ENCODE results near the gene TRIM71.
"Not testable (repeated sequence)": the region's sequence is repeated elsewhere in the genome, so short reads cannot be mapped to it uniquely, and the experiment has no call there.

Gene TRIM71

GRCh38 chr3:32817558-32818228 lies at the start of gene TRIM71:
Gene TRIM71, plus strand, starts transcription at chr3:32817997. Its CDS starts 84 bp downstream, at chr3:32818081.
- DNase-seq, result peak; percentile 27

- DNase-seq, result no peak
Observed at GRCh38 chr3:32778389-32778788, 39.4 kb upstream of the TRIM71 start.

GRCh38 chr3:32780071-32780734 lies 37.6 kb upstream of the TRIM71 start:
- no peak for DNase-seq

- DNase-seq, result no peak
Observed at GRCh38 chr3:32780735-32781210, 37.0 kb upstream of the TRIM71 start.

- DNase-seq, result peak; percentile 71
Observed at GRCh38 chr3:32781211-32781968, 36.4 kb upstream of the TRIM71 start.

GRCh38 chr3:32781969-32782270 lies 35.9 kb upstream of the TRIM71 start:
- DNase-seq, result not testable (repeated sequence)

GRCh38 chr3:32782407-32782806 lies 35.4 kb upstream of the TRIM71 start:
- no peak for DNase-seq

- DNase-seq, result no peak
Observed at GRCh38 chr3:32791833-32792232, 26.0 kb upstream of the TRIM71 start.

- no peak for DNase-seq
Observed at GRCh38 chr3:32794487-32795308, 23.1 kb upstream of the TRIM71 start.

GRCh38 chr3:32796384-32796950 lies 21.3 kb upstream of the TRIM71 start:
- DNase-seq, result not testable (repeated sequence)

- DNase-seq, result no peak
Observed at GRCh38 chr3:32797776-32798175, 20.0 kb upstream of the TRIM71 start.

- DNase-seq, result not testable (repeated sequence)
Observed at GRCh38 chr3:32801440-32801839, 16.4 kb upstream of the TRIM71 start.

GRCh38 chr3:32813180-32813579 lies 4.6 kb upstream of the TRIM71 start:
- no peak for DNase-seq

GRCh38 chr3:32814361-32814760 lies 3.4 kb upstream of the TRIM71 start:
- DNase-seq, result no peak

- DNase-seq, result no peak
Observed at GRCh38 chr3:32815841-32816438, 1.9 kb upstream of the TRIM71 start.

- no peak for DNase-seq
Observed at GRCh38 chr3:32816439-32817256, 1.1 kb upstream of the TRIM71 start.

- DNase-seq, result no peak
Observed at GRCh38 chr3:32817257-32817557, 590 bp upstream of the TRIM71 start.

GRCh38 chr3:32818229-32818969 lies 602 bp downstream of the TRIM71 start:
- no peak for DNase-seq

- no peak for DNase-seq
Observed at GRCh38 chr3:32818970-32819511, 1.2 kb downstream of the TRIM71 start.

- DNase-seq, result no peak
Observed at GRCh38 chr3:32819551-32820348, 2.0 kb downstream of the TRIM71 start.

Measured in NCI-H1105 treated with DMSO at 0.1 percent for 48 hours (cell line).